ENCODE measurements around the gene APP.

Gene APP

GRCh38 chr21:26125433-26126167 is 45.0 kb downstream of the APP start:
- DNase-seq = no peak

GRCh38 chr21:26124896-26125295 is 45.7 kb downstream of the APP start:
- DNase-seq = no peak

GRCh38 chr21:26124421-26124833 is 46.1 kb downstream of the APP start:
- no peak for DNase-seq

GRCh38 chr21:26123012-26123411 is 47.6 kb downstream of the APP start:
- DNase-seq = no peak

- DNase-seq = no peak
Observed at GRCh38 chr21:26120828-26121227, 49.7 kb downstream of the APP start.

- DNase-seq = no peak
Observed at GRCh38 chr21:26119906-26120305, 50.7 kb downstream of the APP start.

- no peak for DNase-seq
Observed at GRCh38 chr21:26118938-26119540, 51.5 kb downstream of the APP start.

- DNase-seq = no peak
Observed at GRCh38 chr21:26117972-26118367, 52.6 kb downstream of the APP start.

GRCh38 chr21:26117324-26117971 is 53.1 kb downstream of the APP start:
- no peak for DNase-seq

GRCh38 chr21:26116456-26117011 is 54.0 kb downstream of the APP start:
- DNase-seq = no peak

GRCh38 chr21:26115899-26116298 is 54.7 kb downstream of the APP start:
- no peak for DNase-seq

- DNase-seq = peak; percentile 35
Observed at GRCh38 chr21:26115305-26115704, 55.3 kb downstream of the APP start.

GRCh38 chr21:26112975-26113374 is 57.6 kb downstream of the APP start:
- DNase-seq = no peak

GRCh38 chr21:26112127-26112742 is 58.3 kb downstream of the APP start:
- DNase-seq = no peak

GRCh38 chr21:26110715-26111114 is 59.9 kb downstream of the APP start:
- DNase-seq = no peak

- no peak for DNase-seq
Observed at GRCh38 chr21:26107429-26107828, 63.1 kb downstream of the APP start.

GRCh38 chr21:26106562-26106961 is 64.0 kb downstream of the APP start:
- no peak for DNase-seq

- no peak for DNase-seq
Observed at GRCh38 chr21:26105819-26106218, 64.8 kb downstream of the APP start.

- peak; percentile 66 for DNase-seq
Observed at GRCh38 chr21:26100573-26100972, 70.0 kb downstream of the APP start.

- DNase-seq = no peak
Observed at GRCh38 chr21:26099610-26100219, 70.9 kb downstream of the APP start.

- DNase-seq = no peak
Observed at GRCh38 chr21:26098772-26099397, 71.7 kb downstream of the APP start.

- peak; percentile 74 for DNase-seq
Observed at GRCh38 chr21:26097475-26097874, 73.1 kb downstream of the APP start.

Measured in NCI-H82 (cell line).